Stimulated activated CD8-positive, alpha-beta memory T cell treated with anti-CD3 and anti-CD28 coated beads, Interleukin-7, amount 100 ng/mL, for 24 hours (primary cell): ENCODE measurements around the gene ERC1.

Source experiments
- DNase-seq: peaks from one replicate; pipeline ENCODE4 v3.0.0-alpha.2; 2020; ENCODE audit warnings: low read depth

ERC1 gene

GRCh38 chr12:1540690-1541089 lies 549.7 kb downstream of the ERC1 start:
- no peak for DNase-seq

- DNase-seq, result no peak
Observed at GRCh38 chr12:1542599-1542998, 551.6 kb downstream of the ERC1 start.

GRCh38 chr12:1544996-1545700 lies 554.1 kb downstream of the ERC1 start:
- DNase-seq, result no peak
